HG03039 (cell line): ENCODE data around the gene TOX2.

Experiments used
- ATAC-seq: cut with Tn5 transposase; IDR thresholded peaks from one replicate; pipeline ENCODE4 v1.9.1; 2021; ENCODE audit warnings: mild to moderate bottlenecking, moderate library complexity; ENCODE audit not compliant: unreplicated experiment

TOX2 gene

DNA sequence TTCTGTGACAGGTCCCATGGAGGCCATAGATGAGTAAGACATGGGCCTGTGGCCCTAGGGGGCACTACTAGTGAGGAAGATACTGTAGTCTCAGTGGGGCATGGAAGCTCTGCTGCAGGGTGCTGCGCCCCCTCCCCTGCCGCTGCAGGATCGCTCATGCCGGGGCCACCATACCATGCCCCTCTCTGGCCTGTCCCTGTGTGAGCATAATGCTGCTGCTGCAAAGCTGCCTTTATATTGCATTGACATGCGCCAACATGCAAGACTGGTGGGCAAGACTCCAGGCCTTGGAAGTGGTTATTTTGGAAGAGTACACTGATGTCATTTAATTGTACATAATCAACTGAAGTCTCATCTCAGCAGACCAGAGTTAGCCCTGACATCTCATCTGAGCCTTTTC lies 60.0 kb downstream of the TOX2 start:
- no peak for ATAC-seq

- ATAC-seq, result no peak
Observed at GRCh38 chr20:43975096-43975768, 60.6 kb downstream of the TOX2 start.

- ATAC-seq, result no peak
Observed at GRCh38 chr20:43976547-43976946, 61.9 kb downstream of the TOX2 start.

DNA sequence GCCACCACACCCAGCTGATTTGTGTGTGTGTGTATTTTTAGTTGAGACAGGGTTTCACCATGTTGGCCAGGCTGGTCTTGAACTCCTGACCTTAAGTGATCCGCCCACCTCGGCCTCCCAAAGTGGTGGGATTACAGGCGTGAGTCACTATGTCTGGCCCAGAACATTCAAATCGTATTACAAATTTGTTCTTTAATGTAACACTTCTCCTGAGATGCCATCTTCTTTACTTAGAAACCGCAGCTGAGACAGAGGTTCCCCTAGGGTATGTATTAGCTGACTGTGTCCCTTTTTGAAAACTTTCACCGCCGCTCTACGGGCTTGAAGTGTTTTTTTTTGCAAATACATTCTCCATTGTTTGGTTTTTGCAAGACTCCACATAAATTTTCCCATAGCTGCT lies 62.6 kb downstream of the TOX2 start:
- ATAC-seq, result no peak

DNA sequence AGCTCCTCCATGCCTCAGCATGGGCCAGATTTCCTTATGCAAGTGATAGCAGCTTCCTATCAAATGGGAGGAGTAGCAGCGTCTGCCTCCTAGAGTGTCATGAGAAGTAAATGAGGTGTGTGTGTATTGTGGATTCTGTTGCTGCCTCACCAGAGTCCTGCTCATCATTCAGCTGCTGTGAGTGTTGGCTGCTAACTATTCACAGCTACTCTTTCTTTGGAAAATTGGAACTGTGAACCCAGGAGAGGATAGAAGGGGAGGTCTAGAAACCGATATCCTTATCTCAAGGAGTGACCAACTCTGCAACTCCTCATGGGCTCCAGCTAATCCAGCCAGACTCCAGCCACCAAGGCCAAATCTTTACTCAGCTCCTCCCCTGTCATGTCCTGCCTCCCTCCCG lies 63.3 kb downstream of the TOX2 start:
- no peak for ATAC-seq

- ATAC-seq, result no peak
Observed at GRCh38 chr20:43979576-43980105, 65.0 kb downstream of the TOX2 start.

DNA sequence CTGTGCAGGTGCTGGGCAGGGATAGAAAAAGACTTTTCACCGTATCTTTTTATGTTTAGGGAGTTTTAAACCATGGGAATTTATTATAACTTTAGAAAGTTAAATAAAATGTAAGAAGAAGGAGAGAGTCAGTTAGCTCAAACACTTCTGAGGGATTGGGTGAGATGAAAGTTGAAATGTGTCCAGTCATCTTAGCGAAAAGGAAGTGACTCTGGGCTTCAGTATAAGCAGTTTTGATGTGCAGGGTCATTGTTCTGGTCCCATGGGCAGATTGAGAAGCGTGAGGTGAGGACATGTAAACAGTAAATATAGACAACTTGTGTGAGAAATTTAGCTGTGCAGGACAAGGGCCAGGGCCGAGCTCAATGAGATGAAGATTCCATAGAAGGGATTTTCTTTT lies 66.9 kb downstream of the TOX2 start:
- ATAC-seq, result no peak

GRCh38 chr20:43982016-43982415 lies 67.4 kb downstream of the TOX2 start:
- no peak for ATAC-seq

DNA sequence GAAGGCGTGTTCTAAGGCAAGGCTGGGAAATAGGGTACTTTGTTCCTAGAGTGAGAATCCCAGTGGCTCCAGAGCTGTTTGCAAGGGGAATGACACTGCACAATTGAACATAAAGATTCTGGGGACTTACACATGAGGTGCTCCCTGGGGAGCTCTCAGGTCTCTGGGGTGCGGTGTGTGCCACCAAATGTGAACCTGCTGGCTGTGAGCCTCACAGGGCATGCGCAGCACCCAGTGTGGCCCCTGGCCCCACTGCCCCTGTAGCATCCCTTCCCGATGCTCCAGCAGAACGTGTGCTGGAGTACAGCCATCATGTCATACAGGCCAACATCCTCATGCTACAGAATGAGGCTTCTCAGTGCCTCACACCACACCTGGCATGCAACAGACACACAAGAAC lies 68.2 kb downstream of the TOX2 start:
- no peak for ATAC-seq

- no peak for ATAC-seq
Observed at GRCh38 chr20:43983359-43983758, 68.7 kb downstream of the TOX2 start.

DNA sequence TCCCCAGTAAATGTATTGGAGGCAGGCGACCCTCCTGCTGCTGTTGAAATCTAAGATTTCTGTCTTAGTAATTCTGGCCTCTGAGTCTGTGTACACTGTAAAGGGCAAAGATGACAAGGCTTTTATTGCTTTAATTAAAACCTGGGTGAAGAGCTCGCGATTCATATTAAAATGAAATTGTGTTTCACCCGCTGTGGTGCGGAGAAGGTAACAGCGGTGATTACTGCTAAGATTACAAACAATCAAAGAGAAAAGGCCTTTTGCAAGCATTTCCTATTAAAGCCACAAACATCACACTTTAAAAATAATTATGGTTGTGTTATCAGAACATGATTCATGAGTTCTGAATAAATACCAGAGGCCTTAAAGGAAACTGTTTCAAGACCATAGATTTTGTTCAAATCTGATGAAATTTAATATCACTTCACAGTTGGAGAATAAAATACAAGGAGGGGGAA lies 69.3 kb downstream of the TOX2 start:
- ATAC-seq, result no peak

- ATAC-seq, result no peak
Observed at GRCh38 chr20:43984587-43984986, 69.9 kb downstream of the TOX2 start.

- no peak for ATAC-seq
Observed at GRCh38 chr20:43985121-43985520, 70.5 kb downstream of the TOX2 start.

DNA sequence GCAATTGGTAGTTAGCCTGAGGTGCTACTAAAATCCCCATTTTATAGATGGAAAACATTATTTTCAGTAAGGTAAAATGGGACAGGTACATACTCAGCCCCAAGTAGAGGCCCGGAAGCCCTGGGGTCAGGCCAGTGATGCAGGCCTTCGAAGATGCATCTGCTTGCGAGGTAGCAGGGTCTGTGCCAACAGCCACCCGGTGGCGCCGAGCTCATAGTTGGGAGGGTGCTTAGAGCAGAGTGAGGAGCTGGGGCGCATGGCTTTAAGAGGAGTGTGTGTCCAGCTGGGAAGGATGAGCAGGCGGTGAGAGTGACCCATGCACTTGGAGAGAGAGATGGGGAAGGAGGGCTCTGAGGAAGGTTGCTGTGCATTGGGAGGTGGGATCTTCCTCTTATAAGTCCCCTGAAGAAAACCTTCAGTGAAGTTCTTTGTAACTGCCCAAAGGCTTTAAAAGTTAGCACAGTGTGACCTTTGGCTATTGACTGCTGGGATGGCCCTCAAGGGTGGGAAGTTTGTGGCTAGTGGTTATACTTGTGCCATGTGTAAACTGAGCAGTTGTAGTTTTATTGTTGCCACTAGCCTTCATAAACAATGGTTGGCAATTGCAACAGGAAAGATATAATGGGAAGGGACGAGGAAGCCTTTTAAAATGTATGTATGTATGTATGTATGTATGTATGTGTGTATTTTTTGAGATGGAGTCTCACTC lies 71.1 kb downstream of the TOX2 start:
- ATAC-seq, result no peak

DNA sequence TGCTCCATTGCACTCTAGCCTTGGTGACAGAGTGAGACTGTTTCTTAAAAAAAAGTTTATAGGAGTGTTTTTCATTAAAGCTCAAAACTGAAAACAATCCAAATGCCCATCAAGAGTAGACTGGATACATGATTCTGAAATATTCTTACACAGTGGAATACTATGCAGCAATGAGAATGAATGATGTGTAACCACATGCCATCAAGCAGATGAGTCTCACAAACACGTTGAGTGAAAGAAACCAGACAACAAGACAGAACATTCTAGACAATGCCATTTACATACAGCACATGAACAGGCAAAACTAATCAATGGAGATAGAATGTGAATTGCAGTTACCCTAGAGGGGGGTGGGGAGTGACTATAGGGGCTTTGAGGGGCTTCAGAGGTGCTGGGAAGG lies 72.4 kb downstream of the TOX2 start:
- no peak for ATAC-seq

- ATAC-seq, result no peak
Observed at GRCh38 chr20:43987531-43987930, 72.9 kb downstream of the TOX2 start.

GRCh38 chr20:43988451-43988850 lies 73.8 kb downstream of the TOX2 start:
- no peak for ATAC-seq

DNA sequence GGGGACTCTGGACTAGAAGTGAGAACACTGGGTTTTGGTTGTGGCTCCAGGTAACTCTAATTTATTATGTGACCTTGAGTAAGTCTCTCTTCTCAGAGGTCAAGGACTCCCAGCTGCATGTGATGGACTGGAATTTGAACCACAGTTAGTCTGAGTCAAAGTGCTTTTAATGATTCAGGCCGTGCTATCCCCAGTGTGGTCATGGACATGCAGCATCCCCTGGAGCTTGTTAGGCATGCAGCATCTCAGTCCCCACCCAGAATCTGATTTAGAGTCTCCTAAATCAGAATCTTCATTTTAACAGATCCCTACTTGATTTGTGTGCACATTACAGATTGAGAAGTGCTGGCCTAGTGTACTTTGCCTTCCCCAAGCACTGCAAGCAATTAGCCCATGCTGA lies 74.2 kb downstream of the TOX2 start:
- no peak for ATAC-seq

DNA sequence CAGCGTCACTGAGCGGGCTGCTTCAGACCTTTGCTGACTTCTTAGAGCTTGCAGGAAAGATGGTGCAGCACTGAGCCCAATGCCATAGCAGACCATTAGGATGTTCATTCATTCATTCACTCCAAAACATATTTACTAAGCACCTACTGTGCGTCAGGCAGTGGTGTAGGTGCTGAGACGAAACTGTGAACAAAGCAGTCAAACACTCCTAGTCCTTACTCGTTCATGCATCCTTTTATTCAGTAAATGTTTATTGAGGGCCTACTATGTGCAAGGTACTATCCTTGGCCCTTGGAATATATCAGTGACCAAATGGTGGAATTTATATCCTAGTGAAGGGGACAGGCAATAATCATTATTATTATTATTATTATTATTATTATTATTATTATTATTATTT lies 76.6 kb downstream of the TOX2 start:
- no peak for ATAC-seq

GRCh38 chr20:43991982-43992381 lies 77.3 kb downstream of the TOX2 start:
- ATAC-seq, result no peak

GRCh38 chr20:43992885-43993284 lies 78.2 kb downstream of the TOX2 start:
- ATAC-seq, result no peak

- no peak for ATAC-seq
Observed at GRCh38 chr20:43993560-43993959, 78.9 kb downstream of the TOX2 start.
